Skin of body (tissue), 2 donors: ENCODE data around the gene GHRH. TPM values are rescaled to one million over a fixed set of nuclear protein-coding genes. Genes with fewer than 3 reads are reported as not detected.

Source experiments
- DNase-seq: peaks from one replicate; lab custom pipeline; 2025; lab: John Stamatoyannopoulos, UW
- total RNA-seq: library from RNA; depleted of rRNA; stranded (reverse); fragments of >200 nt; gene quantifications from one replicate; pipeline ENCODE4 v1.2.3, GENCODE V29; 2014

The GHRH gene
- total RNA-seq, 1 donor from 2014 or later, result not detected

- peak; percentile 17 for DNase-seq
Measured at GRCh38 chr20:37238935-37239451, 22.6 kb downstream of the GHRH start.

- DNase-seq, result no peak
Measured at GRCh38 chr20:37238426-37238825, 23.2 kb downstream of the GHRH start.

GRCh38 chr20:37237656-37238055 is 24.0 kb downstream of the GHRH start:
- DNase-seq, result no peak

DNA sequence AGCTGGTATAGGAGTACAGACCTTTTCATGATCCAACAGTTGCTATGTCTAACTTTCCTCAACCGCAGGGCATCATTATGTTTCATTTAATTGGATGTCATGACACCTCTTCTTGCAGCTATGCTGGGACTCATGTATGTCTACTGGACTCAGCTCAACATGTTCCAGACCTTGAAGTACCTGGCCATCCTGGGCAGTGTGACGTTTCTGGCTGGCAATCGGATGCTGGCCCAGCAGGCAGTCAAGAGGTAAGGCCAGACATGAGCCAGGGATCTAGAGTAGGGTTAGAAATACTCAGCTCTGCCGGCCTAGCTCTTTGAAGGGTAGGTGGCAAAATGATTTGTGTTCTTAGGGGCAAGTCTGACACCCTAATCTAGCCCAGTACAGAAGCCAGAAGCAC is 25.2 kb downstream of the GHRH start:
- no peak for DNase-seq

DNA sequence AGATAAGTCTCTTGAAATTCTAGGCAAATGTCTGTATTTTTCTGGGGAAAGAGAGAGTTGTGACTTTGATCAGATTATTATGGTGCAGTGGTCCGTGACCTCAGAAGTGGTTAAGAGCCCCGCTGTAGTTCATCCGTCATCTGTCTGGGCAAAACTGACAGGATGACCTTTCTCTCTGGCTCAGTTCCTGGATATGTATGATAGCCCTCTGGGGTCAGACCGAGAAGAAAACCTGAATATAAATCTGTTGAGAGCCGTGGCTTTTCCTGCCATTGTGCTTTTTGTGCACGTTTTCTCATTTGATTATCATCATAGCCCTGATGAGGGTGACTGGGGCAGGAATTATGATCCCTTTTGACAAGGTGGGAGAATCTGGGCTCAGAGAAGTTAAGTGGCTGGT is 26.5 kb downstream of the GHRH start:
- DNase-seq, result no peak

- no peak for DNase-seq
Measured at GRCh38 chr20:37234254-37234581, 27.4 kb downstream of the GHRH start.

DNA sequence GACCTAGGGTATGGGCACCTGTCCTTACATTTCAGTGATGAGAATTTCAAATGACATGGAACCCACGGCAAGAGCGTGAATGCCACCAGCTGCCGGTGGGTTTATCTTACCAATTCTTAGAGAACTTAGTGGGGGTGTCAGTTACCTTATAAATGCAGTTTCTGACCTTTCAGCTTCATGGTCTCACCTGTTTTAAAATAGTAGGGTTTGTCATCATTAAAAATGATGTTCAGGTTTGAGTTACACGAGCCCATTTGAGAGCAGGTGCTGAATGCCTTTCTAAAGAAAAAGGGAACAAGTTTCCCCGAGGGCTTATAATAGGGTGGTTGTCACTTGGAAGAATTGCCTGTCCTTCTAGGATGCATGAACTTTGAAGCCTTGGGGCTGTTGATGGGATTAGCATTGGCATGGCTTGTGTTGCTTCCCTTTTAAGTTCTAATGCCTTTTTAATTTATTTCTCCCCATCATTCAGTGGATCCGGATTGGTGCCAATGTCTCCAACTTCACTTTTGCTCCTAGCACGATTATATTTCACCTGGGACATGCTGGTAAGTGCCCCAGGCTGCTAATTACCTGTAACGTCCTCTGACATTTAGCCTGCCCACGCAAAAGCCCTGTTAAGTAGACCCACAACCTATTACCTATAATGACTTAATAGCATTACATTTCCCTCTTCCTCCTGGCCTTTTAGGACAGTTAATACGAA is 27.9 kb downstream of the GHRH start:
- DNase-seq, result no peak

GRCh38 chr20:37231947-37232630 is 29.5 kb downstream of the GHRH start:
- DNase-seq, result no peak

GRCh38 chr20:37230200-37230599 is 31.4 kb downstream of the GHRH start:
- no peak for DNase-seq

DNA sequence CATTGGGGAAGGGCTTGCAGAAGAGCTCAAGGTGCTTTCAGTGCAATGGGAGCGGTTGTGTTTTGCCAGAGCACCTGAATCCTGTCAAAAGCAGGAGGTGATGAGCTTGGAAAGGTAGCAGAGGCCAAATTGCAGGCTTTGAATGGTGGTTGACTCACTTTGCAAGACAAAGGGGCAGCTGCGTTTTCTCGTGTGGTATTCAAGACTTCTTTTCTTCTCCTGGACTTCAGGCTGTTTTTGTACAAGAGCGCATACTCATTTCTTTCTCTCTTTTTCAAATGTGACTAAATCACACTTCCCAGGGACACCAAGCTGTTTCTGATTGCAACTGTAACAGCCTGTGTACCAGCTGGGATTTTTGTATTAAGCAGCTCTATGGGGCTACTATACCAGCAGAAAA is 32.3 kb downstream of the GHRH start:
- DNase-seq, result no peak

- DNase-seq, result no peak
Measured at GRCh38 chr20:37228656-37229055, 33.0 kb downstream of the GHRH start.

DNA sequence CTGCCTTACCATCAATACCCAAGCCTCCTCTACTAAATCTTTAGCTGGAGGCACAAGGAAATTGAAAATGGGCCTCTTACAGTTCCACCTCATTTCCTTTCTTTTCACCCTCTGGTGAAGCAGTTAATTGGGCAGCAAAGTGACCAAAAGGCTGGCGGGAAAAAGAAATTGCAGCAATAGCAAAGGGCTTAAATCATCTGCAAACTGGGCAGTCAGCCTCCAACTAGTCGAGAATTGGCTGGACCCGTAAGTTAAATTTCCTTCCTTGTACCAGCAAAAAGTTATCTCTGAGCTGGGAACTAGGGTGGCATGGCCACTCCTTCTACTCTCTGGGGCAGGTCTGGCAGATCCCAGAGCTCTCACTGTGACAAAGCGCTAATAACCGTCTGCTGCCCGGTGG is 33.5 kb downstream of the GHRH start:
- no peak for DNase-seq

DNA sequence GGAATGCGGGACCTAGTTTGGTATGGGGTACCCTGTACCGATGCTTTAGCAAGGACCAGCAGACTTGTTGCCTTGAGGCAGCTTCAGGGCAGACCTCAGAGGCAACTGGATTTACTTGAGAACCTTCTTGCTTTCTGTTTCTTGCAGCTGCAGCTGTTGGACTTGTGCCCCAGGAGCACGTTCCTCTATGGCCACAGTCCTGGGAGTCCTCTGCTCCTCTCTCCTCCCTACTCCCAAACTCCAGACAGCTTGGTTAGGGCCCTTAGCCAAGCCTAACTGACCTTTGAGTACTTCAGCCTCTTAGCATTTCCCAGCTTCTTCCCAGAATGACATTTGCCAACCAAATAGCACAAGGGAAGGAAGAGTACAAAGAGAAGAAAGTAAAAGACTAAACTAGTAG is 34.7 kb downstream of the GHRH start:
- DNase-seq, result no peak

GRCh38 chr20:37225146-37225545 is 36.5 kb downstream of the GHRH start:
- no peak for DNase-seq

DNA sequence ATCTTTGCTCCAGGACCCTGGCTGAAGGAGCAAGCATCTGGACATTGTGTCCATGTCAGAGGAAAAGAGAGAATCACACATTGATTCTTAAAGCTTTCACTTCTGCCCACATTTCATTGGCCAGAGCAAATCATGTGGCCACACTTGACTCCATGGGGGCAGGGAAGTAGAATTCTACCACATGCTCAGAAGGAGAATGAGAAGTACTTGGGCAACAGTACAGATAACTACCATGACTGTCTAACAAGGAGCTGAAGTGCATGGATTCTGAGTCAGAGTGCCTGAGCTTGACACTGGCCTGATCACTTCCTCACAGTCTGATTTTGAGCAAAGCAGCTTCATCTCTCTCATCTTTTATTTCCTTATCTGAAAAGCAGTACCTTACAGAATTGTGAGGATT is 38.6 kb downstream of the GHRH start:
- DNase-seq, result no peak

- DNase-seq, result no peak
Measured at GRCh38 chr20:37222086-37222485, 39.5 kb downstream of the GHRH start.

DNA sequence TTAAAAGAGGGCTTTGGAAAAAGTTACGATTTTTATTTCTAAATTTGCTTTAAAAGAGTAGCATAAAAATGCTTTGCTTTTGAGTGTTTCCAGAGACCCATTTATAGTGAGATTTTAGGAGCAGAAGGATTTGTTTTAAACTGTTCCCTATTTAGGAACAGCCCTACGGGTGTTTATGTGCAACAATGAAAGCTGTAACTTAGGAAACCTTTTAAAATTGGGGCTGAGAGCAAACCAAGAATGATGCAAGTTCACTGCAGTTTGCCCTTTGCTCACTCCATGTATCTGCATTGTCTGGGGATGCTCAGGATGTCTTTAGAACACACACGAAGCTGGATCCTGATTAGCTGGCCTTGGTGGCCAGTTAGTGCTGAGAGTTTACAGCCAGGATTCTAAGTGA is 40.9 kb downstream of the GHRH start:
- DNase-seq, result no peak

DNA sequence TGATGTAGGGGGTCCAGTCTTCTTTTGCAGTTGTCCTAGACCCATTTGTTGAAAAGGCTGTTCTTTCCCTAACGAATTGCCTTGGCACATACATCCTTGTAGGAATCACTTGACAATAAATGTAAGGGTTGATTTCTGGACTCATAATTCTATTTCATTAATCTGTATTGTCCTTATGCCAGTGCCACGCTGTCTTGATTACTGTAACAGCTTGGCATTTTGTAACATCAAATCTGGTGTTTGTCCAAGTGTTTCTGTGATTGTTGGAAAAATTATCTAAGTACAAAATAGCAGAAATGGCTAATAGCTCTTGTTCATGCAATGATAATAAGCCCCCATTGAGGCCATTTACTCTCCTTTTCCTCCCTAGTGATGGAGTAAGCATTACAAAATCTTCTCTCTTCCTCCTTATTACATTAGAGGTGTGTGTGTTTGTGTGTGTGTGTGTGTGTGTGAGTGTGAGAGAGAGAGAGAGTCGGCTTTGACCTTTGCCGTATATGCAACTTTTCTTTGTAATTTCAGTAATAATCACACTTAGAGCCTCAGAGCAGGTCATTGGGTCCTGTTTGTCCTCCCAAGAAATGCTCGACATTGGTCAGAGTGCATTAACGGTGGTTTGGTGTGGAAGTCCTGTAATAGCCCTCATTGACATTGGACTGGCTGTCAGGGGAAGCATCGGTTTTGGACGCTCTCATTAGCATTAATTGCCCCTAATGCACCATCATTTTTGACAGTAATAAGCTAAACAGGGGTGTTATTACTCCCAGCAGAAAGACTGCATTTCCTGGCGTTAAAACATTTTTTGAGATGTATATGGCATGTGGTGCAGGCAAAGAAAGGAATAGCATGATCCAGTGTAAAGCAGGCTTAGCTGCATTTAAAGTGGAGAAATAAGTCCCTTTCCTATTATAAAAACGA is 41.6 kb downstream of the GHRH start:
- no peak for DNase-seq

DNA sequence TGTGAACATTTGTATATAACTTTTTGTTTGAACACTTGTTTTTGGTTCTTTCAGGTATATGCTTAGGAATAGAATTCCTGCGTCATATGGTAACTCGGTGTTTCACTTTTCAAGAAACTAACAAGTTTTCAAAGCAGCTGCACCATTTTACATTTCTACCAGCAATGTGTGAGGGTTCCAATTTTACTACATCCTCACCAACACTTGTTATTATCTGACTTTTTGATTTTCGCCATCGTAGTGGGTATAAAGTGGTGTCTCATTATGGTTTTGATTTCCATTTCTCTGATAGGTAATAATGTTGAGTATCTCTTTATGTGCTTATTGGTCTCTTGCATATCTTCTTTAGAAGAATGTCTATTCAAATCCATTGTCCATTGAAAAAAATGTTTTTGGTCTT is 42.6 kb downstream of the GHRH start:
- DNase-seq, result no peak

DNA sequence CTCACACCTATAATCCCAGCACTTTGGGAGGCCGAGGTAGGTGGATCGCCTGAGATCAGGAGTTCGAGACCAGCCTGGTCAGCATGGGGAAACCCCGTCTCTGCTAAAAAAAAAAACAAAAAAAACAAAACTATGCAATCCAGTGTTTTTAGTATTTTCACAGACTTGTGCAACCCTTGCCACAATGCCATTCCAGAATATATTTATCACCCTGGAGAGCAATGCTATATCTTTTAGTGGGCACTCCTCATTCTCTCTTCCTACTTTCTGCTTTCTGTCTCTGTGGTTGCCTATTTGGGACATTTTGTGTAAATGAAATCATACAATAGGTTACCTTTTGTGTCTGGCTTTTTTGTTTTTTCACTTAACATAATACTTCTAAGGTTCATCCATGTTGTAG is 43.2 kb downstream of the GHRH start:
- DNase-seq, result no peak

DNA sequence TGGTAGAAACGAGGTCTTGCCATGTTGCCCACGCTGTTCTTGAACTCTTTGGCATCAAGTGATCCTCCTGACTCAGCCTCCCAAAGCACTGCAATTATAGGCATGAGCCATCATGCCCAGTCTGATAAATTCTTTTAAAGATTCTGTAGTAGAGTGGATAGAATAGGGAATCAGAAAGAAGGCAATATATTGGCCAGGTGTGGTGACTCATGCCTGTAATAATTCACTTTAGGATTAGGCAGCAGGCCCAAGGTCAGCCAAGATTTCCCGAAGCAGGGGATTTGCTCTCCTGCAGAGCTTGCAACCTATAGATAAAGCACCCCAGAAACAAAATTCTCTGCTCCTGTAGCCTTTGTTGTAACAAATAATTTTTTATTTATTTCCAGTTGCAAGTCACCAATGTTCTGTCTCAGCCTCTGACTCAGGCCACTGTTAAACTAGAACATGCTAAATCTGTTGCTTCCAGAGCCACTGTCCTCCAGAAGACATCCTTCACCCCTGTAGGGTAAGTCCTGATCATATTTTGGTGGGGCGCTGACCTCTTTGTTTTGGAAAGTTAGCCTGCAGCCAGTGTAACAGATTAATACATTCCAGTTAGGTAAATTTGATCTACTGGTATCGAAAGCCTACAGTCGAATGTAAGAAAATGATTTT is 51.8 kb downstream of the GHRH start:
- DNase-seq, result no peak

DNA sequence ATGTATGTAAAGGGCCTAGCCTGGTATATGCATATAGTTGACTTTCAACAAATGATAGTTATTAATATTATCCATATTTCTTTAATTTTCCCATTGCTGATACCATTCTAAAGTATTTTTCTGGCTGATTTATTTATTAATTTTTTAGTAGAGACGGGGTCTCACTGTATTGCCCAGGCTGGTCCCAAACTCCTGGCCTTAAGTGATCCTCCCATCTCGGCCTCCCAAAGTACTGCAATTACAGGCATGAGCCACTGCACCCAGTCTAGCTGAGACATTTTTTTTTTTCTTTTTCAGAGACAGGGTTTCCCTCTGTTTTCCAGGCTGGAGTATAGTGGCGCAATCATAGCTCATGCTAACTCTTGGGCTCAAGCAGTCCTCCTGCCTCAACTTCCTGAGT is 52.4 kb downstream of the GHRH start:
- DNase-seq, result no peak
